ENCODE measurements around the gene ALMS1.

Gene ALMS1

DNA sequence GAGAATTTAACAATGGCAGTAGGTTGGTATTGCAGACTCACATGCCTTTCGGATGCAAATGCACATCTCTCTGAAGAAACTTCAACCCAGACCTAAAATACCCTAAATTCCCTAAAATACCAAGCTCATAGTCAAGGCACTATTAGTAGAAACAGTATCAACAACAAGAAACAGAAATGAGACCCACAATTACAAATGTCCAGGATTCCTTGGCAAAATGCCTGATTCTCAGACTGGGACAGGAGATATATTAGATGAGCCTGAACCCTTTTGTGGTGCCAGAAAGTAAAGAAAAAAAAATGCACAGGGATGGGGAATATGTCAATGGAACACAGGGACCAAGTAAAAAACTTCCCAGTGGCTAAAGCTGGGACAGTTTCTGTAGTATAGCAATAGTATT, 179.3 kb downstream of the ALMS1 start:
- no CpG with 5 or more reads among the region's 1 CpG for WGBS (ENCODE audit: extremely low coverage, insufficient coverage, insufficient read length)
- no peaks in the 10 kb centered on the region for H3K27me3 ChIP-seq (ENCODE audit: insufficient read depth, low read length)
- no peaks in the 10 kb centered on the region for H3K4me1 ChIP-seq (ENCODE audit: control insufficient read depth in 1 of 2, insufficient read depth in 2 of 2, low read length in 2 of 2)
- no peak overlapping the region for H3K23ac ChIP-seq (ENCODE audit: low read length)
- H3K9me3 ChIP-seq (ENCODE audit: insufficient read depth, low read depth, low read length): no peaks in the 10 kb centered on the region
- H3K36me3 ChIP-seq (ENCODE audit: control insufficient read depth in 1 of 2, insufficient read depth in 2 of 2, low read length in 2 of 2): no peaks in the 10 kb centered on the region
- H2AK5ac ChIP-seq (ENCODE audit: low read length): no peak overlapping the region
- H2BK12ac ChIP-seq (ENCODE audit: low read length): no peak overlapping the region
- no peak overlapping the region for H4K12ac ChIP-seq (ENCODE audit: low read depth, low read length)
- H3K79me1 ChIP-seq (ENCODE audit: low read length): no peaks in the 10 kb centered on the region
- H3K4me3 ChIP-seq (ENCODE audit: low read depth, low read length): no peak overlapping the region
- H4K91ac ChIP-seq (ENCODE audit: low read depth, low read length): no peak overlapping the region
- no peak overlapping the region for H3K4me2 ChIP-seq (ENCODE audit: low read length)
- no peak overlapping the region for H3K27ac ChIP-seq (ENCODE audit: low read depth, low read length)
- no peaks in the 10 kb centered on the region for H3K79me2 ChIP-seq (ENCODE audit: control insufficient read depth, insufficient read depth, low read length, poor library complexity)
- no peak overlapping the region for H3K18ac ChIP-seq (ENCODE audit: low read length)
- no peak overlapping the region for H2AFZ ChIP-seq (ENCODE audit: insufficient read depth, low read length, poor library complexity)
- DNase-seq: no peak
- H3K9ac ChIP-seq (ENCODE audit: low read length): no peak overlapping the region
- no peak overlapping the region for H2BK120ac ChIP-seq (ENCODE audit: insufficient read depth, low read length, poor library complexity)
- H3K4ac ChIP-seq (ENCODE audit: low read depth, low read length): no peak overlapping the region
- H4K8ac ChIP-seq (ENCODE audit: low read depth, low read length): no peak overlapping the region
- no peak overlapping the region for H3K14ac ChIP-seq (ENCODE audit: low read length)
- H2BK5ac ChIP-seq (ENCODE audit: low read depth, low read length, poor library complexity): no peak overlapping the region

DNA sequence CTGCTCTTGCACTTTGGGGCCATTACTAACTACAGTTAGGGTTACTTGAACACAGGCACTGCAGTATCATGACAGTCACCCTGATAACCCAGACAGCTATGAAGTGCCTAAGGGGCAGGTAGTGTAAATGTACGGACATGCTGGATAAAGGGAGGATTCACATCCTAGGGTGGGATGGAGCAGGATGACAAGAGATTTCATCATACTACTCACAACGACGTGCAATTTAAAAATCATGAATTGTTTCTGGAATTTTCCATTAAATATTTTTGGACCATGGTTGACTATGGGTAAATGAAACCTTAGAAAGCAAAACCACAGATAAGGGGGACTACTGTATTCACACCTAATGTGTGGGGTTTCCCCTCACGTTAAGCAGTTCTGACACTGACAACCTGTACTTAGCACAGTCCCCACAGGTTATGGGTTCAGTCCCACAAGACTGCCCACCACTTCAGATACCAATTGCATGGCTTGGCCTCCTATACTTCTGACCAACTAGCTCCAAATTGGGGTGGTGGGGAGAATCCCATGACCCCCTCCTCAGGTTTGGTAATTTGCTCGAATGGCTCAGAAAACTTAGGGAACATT, 180.7 kb downstream of the ALMS1 start:
- Histone ChIP-seq H4K91ac (ENCODE audit: low read depth, low read length) (no peak overlapping the region), H2BK120ac (ENCODE audit: insufficient read depth, low read length, poor library complexity) (no peak overlapping the region), H3K18ac (ENCODE audit: low read length) (no peak overlapping the region), H3K4me1 (ENCODE audit: control insufficient read depth in 1 of 2, insufficient read depth in 2 of 2, low read length in 2 of 2) (no peaks in the 10 kb centered on the region), H3K9me3 (ENCODE audit: insufficient read depth, low read depth, low read length) (no peaks in the 10 kb centered on the region), H3K23ac (ENCODE audit: low read length) (peak overlapping the region; percentile 54), H4K12ac (ENCODE audit: low read depth, low read length) (no peak overlapping the region), H3K4me2 (ENCODE audit: low read length) (no peak overlapping the region), H3K27ac (ENCODE audit: low read depth, low read length) (no peak overlapping the region), H3K36me3 (ENCODE audit: control insufficient read depth in 1 of 2, insufficient read depth in 2 of 2, low read length in 2 of 2) (no peaks in the 10 kb centered on the region), H2BK12ac (ENCODE audit: low read length) (no peak overlapping the region), H2AFZ (ENCODE audit: insufficient read depth, low read length, poor library complexity) (no peak overlapping the region), H3K14ac (ENCODE audit: low read length) (no peak overlapping the region), H3K79me2 (ENCODE audit: control insufficient read depth, insufficient read depth, low read length, poor library complexity) (no peaks in the 10 kb centered on the region), H3K4ac (ENCODE audit: low read depth, low read length) (no peak overlapping the region), H4K8ac (ENCODE audit: low read depth, low read length) (no peak overlapping the region), H3K27me3 (ENCODE audit: insufficient read depth, low read length) (no peaks in the 10 kb centered on the region), H3K4me3 (ENCODE audit: low read depth, low read length) (no peak overlapping the region), H3K79me1 (ENCODE audit: low read length) (no peaks in the 10 kb centered on the region), H2AK5ac (ENCODE audit: low read length) (no peak overlapping the region), H3K9ac (ENCODE audit: low read length) (no peak overlapping the region), H2BK5ac (ENCODE audit: low read depth, low read length, poor library complexity) (no peak overlapping the region)
- no peak for DNase-seq
- no CpG with 5 or more reads among the region's 5 CpGs for WGBS (ENCODE audit: extremely low coverage, insufficient coverage, insufficient read length)

DNA sequence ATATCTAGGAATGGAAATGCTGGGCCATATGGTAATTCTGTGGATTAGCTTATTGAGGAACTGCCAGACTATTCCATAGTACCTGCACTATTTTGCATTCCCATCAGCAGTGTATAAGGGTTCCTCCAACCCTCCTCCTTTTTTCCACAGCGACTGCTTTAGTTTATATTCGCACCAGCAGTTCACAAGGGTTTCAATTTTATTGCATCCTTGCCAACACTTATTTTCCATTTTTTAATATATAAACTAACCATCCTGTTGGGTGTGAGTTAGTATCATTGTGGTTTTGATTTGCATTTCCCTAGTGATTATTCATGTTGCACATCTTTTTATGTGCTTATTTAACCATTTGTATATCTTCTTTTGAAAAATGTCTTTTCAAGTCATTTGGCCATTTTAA, 189.6 kb downstream of the ALMS1 start:
- no CpG with 5 or more reads among the region's 2 CpGs for WGBS (ENCODE audit: extremely low coverage, insufficient coverage, insufficient read length)
- no peak overlapping the region for H3K9ac ChIP-seq (ENCODE audit: low read length)
- no peak overlapping the region for H3K14ac ChIP-seq (ENCODE audit: low read length)

DNA sequence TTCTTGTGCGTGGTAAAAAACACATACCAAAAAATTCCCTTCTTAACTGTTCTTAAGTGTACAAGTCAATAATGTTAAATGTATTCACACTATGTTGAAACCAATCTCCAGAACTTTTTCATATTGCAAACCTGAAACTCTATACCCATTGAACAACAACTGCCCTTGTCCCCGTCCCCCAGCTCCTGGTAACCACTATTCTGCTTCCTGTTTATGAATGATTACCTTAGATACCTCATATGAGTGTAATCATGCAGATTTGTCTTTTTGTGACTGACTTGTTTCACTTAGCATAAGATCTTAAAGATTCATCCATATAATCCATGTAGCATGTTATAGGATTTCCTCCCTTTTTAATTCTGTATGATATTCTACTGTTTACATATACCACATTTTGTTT, 196.7 kb downstream of the ALMS1 start:
- H3K4me3 ChIP-seq (ENCODE audit: low read depth, low read length): no peak overlapping the region
- no peaks in the 10 kb centered on the region for H3K79me1 ChIP-seq (ENCODE audit: low read length)
- no peak overlapping the region for H3K9ac ChIP-seq (ENCODE audit: low read length)
- no peak overlapping the region for H4K91ac ChIP-seq (ENCODE audit: low read depth, low read length)
- no peak overlapping the region for H3K4ac ChIP-seq (ENCODE audit: low read depth, low read length)
- no peak for DNase-seq
- no peak overlapping the region for H2AFZ ChIP-seq (ENCODE audit: insufficient read depth, low read length, poor library complexity)
- H3K27me3 ChIP-seq (ENCODE audit: insufficient read depth, low read length): no peaks in the 10 kb centered on the region
- no peak overlapping the region for H3K4me2 ChIP-seq (ENCODE audit: low read length)
- no peaks in the 10 kb centered on the region for H3K79me2 ChIP-seq (ENCODE audit: control insufficient read depth, insufficient read depth, low read length, poor library complexity)
- H2AK5ac ChIP-seq (ENCODE audit: low read length): no peak overlapping the region
- no peak overlapping the region for H3K27ac ChIP-seq (ENCODE audit: low read depth, low read length)
- no peak overlapping the region for H2BK5ac ChIP-seq (ENCODE audit: low read depth, low read length, poor library complexity)
- no peaks in the 10 kb centered on the region for H3K9me3 ChIP-seq (ENCODE audit: insufficient read depth, low read depth, low read length)
- no peak overlapping the region for H3K14ac ChIP-seq (ENCODE audit: low read length)
- WGBS (ENCODE audit: extremely low coverage, insufficient coverage, insufficient read length): no CpG with 5 or more reads among the region's 2 CpGs
- H3K23ac ChIP-seq (ENCODE audit: low read length): no peak overlapping the region
- H3K18ac ChIP-seq (ENCODE audit: low read length): no peak overlapping the region
- H2BK120ac ChIP-seq (ENCODE audit: insufficient read depth, low read length, poor library complexity): no peak overlapping the region
- no peak overlapping the region for H4K8ac ChIP-seq (ENCODE audit: low read depth, low read length)
- H4K12ac ChIP-seq (ENCODE audit: low read depth, low read length): no peak overlapping the region
- no peaks in the 10 kb centered on the region for H3K4me1 ChIP-seq (ENCODE audit: control insufficient read depth in 1 of 2, insufficient read depth in 2 of 2, low read length in 2 of 2)
- no peaks in the 10 kb centered on the region for H3K36me3 ChIP-seq (ENCODE audit: control insufficient read depth in 1 of 2, insufficient read depth in 2 of 2, low read length in 2 of 2)
- H2BK12ac ChIP-seq (ENCODE audit: low read length): no peak overlapping the region

More for the DNA sequence above, 189.6 kb downstream of the ALMS1 start:
- no peak overlapping the region for H4K8ac ChIP-seq (ENCODE audit: low read depth, low read length)
- H3K79me2 ChIP-seq (ENCODE audit: control insufficient read depth, insufficient read depth, low read length, poor library complexity): no peaks in the 10 kb centered on the region
- H2BK120ac ChIP-seq (ENCODE audit: insufficient read depth, low read length, poor library complexity): no peak overlapping the region
- no peak overlapping the region for H2AFZ ChIP-seq (ENCODE audit: insufficient read depth, low read length, poor library complexity)
- peaks cover 0 to 5% of the 10 kb centered on the region in 2 experiments for H3K36me3 ChIP-seq (ENCODE audit: control insufficient read depth in 1 of 2, insufficient read depth in 2 of 2, low read length in 2 of 2)
- H3K9me3 ChIP-seq (ENCODE audit: insufficient read depth, low read depth, low read length): no peaks in the 10 kb centered on the region
- no peaks in the 10 kb centered on the region for H3K4me1 ChIP-seq (ENCODE audit: control insufficient read depth in 1 of 2, insufficient read depth in 2 of 2, low read length in 2 of 2)
- no peak overlapping the region for H3K27ac ChIP-seq (ENCODE audit: low read depth, low read length)
- H3K4me2 ChIP-seq (ENCODE audit: low read length): no peak overlapping the region
- H4K91ac ChIP-seq (ENCODE audit: low read depth, low read length): no peak overlapping the region
- H3K23ac ChIP-seq (ENCODE audit: low read length): no peak overlapping the region
- H3K4ac ChIP-seq (ENCODE audit: low read depth, low read length): no peak overlapping the region
- H2BK5ac ChIP-seq (ENCODE audit: low read depth, low read length, poor library complexity): no peak overlapping the region
- H3K4me3 ChIP-seq (ENCODE audit: low read depth, low read length): no peak overlapping the region
- H3K27me3 ChIP-seq (ENCODE audit: insufficient read depth, low read length): no peaks in the 10 kb centered on the region
- no peak overlapping the region for H3K18ac ChIP-seq (ENCODE audit: low read length)
- H2BK12ac ChIP-seq (ENCODE audit: low read length): no peak overlapping the region
- DNase-seq: no peak
- no peak overlapping the region for H2AK5ac ChIP-seq (ENCODE audit: low read length)
- no peaks in the 10 kb centered on the region for H3K79me1 ChIP-seq (ENCODE audit: low read length)
- H4K12ac ChIP-seq (ENCODE audit: low read depth, low read length): no peak overlapping the region

Data from trophoblast cell (in vitro differentiated cells and primary cell).